Measurements from ENCODE around the gene WDR87.
"Not testable (repeated sequence)": the region's sequence is repeated elsewhere in the genome, so short reads cannot be mapped to it uniquely, and the experiment has no call there.

WDR87 gene

DNA sequence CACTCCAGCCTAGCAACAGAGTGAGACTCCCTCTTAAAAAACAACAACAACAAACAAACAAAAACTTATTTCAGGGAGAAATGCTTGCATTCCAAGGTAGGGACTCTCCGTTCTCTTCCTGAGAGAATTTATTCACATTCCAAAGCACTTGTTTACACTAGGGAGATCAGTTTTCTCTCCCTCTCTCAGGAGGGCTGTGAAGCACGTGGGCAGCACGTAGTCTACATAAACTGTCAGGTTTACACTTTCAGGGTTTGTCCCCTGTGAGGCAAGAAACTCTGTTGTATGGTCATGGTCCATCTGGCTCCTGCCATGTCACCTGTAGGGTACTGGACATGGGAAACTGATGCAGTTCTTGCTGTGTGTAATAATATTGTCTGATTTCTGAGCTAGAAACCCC lies 31.6 kb downstream of the WDR87 start:
- TF ChIP-seq, protein P1, sequence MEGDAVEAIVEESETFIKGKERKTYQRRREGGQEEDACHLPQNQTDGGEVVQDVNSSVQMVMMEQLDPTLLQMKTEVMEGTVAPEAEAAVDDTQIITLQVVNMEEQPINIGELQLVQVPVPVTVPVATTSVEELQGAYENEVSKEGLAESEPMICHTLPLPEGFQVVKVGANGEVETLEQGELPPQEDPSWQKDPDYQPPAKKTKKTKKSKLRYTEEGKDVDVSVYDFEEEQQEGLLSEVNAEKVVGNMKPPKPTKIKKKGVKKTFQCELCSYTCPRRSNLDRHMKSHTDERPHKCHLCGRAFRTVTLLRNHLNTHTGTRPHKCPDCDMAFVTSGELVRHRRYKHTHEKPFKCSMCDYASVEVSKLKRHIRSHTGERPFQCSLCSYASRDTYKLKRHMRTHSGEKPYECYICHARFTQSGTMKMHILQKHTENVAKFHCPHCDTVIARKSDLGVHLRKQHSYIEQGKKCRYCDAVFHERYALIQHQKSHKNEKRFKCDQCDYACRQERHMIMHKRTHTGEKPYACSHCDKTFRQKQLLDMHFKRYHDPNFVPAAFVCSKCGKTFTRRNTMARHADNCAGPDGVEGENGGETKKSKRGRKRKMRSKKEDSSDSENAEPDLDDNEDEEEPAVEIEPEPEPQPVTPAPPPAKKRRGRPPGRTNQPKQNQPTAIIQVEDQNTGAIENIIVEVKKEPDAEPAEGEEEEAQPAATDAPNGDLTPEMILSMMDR (IDR thresholded peaks at IDR 0.05; ENCODE audit: borderline replicate concordance, control extremely low read depth, extremely low read depth, insufficient read depth, missing control alignments): no peak
- DNase-seq (ENCODE audit: low spot score): no peak
- in situ Hi-C loops (cut with MboI; ENCODE audit: low sequenced_read_pairs, unreplicated experiment): no loop called here

DNA sequence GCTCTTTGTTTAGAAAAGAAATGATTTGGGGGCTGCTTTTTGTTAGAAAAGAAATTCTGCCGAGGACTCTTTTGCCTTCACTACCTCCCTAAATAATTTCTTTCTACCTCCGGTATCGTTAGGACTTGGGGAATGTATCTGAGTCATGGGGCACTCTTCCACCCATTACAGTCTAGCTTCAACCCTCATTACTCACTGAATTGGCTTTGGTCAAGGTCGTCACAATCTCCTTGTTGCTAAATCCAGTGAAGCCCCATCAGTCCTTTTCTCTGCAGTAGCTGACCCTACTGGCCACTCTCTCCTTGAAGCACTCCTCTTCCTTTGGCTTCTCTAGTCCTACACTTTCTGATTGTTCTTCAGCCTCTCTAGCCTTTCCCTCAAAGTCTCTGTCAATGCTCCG lies 34.0 kb downstream of the WDR87 start:
- in situ Hi-C loops (cut with MboI; ENCODE audit: low sequenced_read_pairs, unreplicated experiment): no loop called here
- TF ChIP-seq, protein P1 (IDR thresholded peaks at IDR 0.05; ENCODE audit: borderline replicate concordance, control extremely low read depth, extremely low read depth, insufficient read depth, missing control alignments): no peak
- DNase-seq (ENCODE audit: low spot score): no peak

DNA sequence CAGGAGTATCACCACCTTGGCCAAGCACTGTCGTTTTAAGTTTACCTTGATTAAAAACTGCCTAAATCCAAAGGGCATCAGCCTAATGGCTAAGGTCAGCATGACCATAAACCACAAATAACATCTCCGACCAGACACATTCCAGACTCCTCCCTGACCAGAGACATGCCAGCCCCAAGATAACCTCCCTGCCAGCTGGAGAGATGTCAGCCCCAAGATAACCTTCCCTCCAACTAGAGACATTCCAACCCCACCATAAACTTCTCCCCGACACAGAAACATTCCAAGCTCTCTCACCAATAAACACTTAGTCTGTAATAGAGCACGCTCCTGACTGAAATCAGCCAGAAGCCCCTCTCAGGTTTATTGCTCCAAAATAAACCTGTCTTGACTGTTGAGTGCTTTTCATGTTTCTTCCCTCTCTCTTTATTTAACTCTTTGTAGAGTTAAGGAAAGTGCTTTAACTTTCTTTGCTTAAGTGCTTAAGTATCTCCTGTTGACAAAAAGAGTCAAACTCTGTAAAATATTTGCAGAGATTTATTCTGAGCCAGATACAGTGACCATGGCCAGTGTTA lies 36.5 kb downstream of the WDR87 start:
- no peak for DNase-seq (ENCODE audit: low spot score)
- in situ Hi-C loops (cut with MboI; ENCODE audit: low sequenced_read_pairs, unreplicated experiment): no loop called here
- TF ChIP-seq, protein P1 (IDR thresholded peaks at IDR 0.05; ENCODE audit: borderline replicate concordance, control extremely low read depth, extremely low read depth, insufficient read depth, missing control alignments): no peak

DNA sequence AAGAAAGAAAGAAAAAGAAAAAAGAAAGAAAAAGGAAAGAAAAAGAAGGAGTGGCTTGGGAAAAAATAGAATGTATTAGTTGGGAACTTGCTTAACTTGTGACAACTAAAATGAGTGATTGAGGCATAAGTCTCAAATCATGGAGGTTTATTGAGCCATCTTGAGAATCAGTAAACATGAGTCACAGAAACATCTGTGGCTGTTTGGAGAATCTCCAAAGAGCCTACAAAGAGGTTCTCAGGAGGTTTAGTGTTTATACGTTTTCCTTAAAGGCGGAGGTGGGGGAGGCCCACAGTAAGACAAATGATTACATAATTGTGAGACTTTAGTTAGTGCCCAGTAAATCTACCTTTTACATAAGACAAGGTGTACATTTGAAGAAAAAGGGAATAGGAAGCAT lies 38.6 kb downstream of the WDR87 start:
- TF ChIP-seq, protein P1 (IDR thresholded peaks at IDR 0.05; ENCODE audit: borderline replicate concordance, control extremely low read depth, extremely low read depth, insufficient read depth, missing control alignments): no peak
- no peak for DNase-seq (ENCODE audit: low spot score)
- in situ Hi-C loops (cut with MboI; ENCODE audit: low sequenced_read_pairs, unreplicated experiment): no loop called here

DNA sequence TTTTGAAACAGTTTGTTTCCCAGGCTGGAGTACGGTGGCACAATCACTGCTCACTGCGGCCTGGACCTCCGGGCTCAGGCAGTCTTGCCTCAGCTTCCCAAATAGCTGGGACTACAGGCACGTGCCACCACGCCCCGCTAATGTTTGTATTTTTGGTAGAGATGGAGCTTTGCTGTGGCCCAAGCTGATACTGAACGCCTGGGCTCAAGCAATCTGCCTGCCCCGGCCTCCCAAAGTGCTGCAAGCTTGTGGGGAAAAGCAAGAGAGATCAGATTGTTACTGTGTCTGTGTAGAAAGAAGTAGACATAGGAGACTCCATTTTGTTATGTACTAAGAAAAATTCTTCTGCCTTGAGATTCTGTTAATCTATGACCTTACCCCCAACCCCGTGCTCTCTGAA lies 40.5 kb downstream of the WDR87 start:
- DNase-seq (ENCODE audit: low spot score); in situ Hi-C loops (cut with MboI; ENCODE audit: low sequenced_read_pairs, unreplicated experiment): not testable (repeated sequence)

DNA sequence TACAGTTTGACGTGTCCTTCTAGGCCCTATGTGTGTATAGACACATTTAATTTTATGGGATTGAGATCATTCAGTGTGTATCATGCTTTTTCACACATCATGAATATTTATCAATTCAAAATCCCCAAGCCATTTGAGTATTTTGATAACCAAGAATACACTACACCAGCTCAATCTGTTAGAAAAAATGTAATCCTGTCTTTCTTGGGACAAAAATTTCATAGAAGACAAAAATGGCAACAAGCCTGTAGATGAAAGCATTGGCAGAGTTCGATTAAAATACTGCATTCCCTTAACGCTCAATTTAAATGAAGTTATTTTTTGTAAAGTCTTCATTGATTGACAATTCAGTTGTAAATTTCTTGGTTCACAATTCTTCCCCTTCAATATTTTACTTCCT lies 41.9 kb downstream of the WDR87 start:
- TF ChIP-seq, protein P1 (IDR thresholded peaks at IDR 0.05; ENCODE audit: borderline replicate concordance, control extremely low read depth, extremely low read depth, insufficient read depth, missing control alignments): no peak
- DNase-seq (ENCODE audit: low spot score): no peak
- in situ Hi-C loops (cut with MboI; ENCODE audit: low sequenced_read_pairs, unreplicated experiment): no loop called here

DNA sequence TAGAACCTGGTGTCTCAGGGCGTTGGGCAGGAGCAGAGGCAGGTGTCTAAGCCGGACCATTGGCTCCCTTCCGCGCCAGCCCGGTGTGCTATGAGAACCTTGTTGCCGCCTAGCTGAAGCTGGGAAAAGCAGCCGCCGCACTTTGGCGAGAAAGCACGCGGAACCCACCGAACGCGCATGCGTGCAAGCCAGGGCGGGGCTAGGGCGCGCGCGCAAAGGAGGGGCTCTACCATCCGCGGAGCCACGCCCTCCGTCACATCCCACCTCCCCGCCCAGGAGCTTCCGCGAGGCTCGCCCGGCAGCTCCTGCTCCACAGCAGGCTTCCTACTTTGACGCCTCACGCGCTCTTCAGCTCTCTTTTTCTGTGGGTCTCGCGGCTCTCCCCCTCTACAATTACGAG lies 51.3 kb downstream of the WDR87 start:
- in situ Hi-C loops (cut with MboI; ENCODE audit: low sequenced_read_pairs, unreplicated experiment): no loop called here
- DNase-seq (ENCODE audit: low spot score): peak; percentile 68
- TF ChIP-seq, protein P1 (IDR thresholded peaks at IDR 0.05; ENCODE audit: borderline replicate concordance, control extremely low read depth, extremely low read depth, insufficient read depth, missing control alignments): no peak
